ENCODE results near the gene DCUN1D2. TPM values are rescaled to one million over a fixed set of nuclear protein-coding genes. Genes with fewer than 3 reads are reported as not detected.

The DCUN1D2 gene
- total and polyA plus RNA-seq, 10 of the 15 experiments (the other 5 are each of a cell fraction or from before 2014, with no cell fraction given): 2.5 to 23.6 (median 9.3) TPM

GRCh38 chr13:113442354-113442984 lies 48.0 kb downstream of the DCUN1D2 start:
- Histone ChIP-seq H3K4me3 (no peak overlapping the region), H3K79me2 (ENCODE audit: control insufficient read depth, insufficient read depth, low read length) (no peaks in the 10 kb centered on the region), H3K36me3 (ENCODE audit: control insufficient read depth in 2 of 2, insufficient read depth in 2 of 2, low read length in 1 of 2) (no peaks in the 10 kb centered on the region), H2AFZ (ENCODE audit: control insufficient read depth, low read depth, low read length) (no peak overlapping the region), H4K20me1 (ENCODE audit: control insufficient read depth, insufficient read depth) (no peaks in the 10 kb centered on the region), H3K4me2 (ENCODE audit: control insufficient read depth, insufficient read depth) (no peak overlapping the region), H3K27ac (ENCODE audit: control insufficient read depth, insufficient read depth) (no peak overlapping the region), H3K9me3 (replicated peaks; ENCODE audit: control insufficient read depth, insufficient read depth, low read length) (no peaks in the 10 kb centered on the region; the same call in 2 of the 3 replicates), H3K9ac (ENCODE audit: control insufficient read depth, insufficient read depth, low read length) (no peak overlapping the region), H3K4me1 (ENCODE audit: control insufficient read depth, insufficient read depth, low read length) (peaks cover 9% of the 10 kb centered on the region), H3K27me3 (replicated peaks in 1 of 2; ENCODE audit: control insufficient read depth in 2 of 2, insufficient read depth in 2 of 2, low read length in 1 of 2) (no peaks in the 10 kb centered on the region)
- no TSS peak for BruUV-seq (replicated peaks)
- DNase-seq (ENCODE audit: low read depth, low spot score) (no peak), ATAC-seq (no peak), FAIRE-seq (no peak)
- POLR2A ChIA-PET: interaction anchor here (0.6 kb wide), 1 partner anchor 34 kb away, joined by 3 read pairs; no protein-coding TSS in a partner anchor
- in situ Hi-C loops (cut with MboI): no loop called here
- SMC1A ChIA-PET (ENCODE audit: uncharacterized antibody, unreplicated experiment): no interaction called here
- TF ChIP-seq SRF (IDR thresholded peaks at IDR 0.05; ENCODE audit: low read depth in 2 of 2, low read length in 2 of 2): no peak
- TF ChIP-seq CBX5 (IDR thresholded peaks at IDR 0.05; ENCODE audit: low read depth): 0 out of 2 replicates have a peak, but pooled peaks have one; percentile 65
- intact Hi-C loops (cut with micrococcal nuclease; ENCODE audit: unreplicated experiment): no loop called here
- CTCF ChIA-PET: no interaction called here
- WGBS (ENCODE audit: insufficient coverage, insufficient replicate concordance, low lambda C conversion rate, missing lambda C conversion rate): 92% methylated on average over 10 of the region's 10 CpGs
- RAD21 ChIA-PET (ENCODE audit: unreplicated experiment): no interaction called here

- POLR2A ChIA-PET: no interaction called here
- no peak overlapping the region for H3K4me3 ChIP-seq
- WGBS (ENCODE audit: insufficient coverage, insufficient replicate concordance, low lambda C conversion rate, missing lambda C conversion rate): 96% methylated on average over 29 of the region's 29 CpGs
- CTCF ChIA-PET: no interaction called here
- H3K79me2 ChIP-seq (ENCODE audit: control insufficient read depth, insufficient read depth, low read length): no peaks in the 10 kb centered on the region
- in situ Hi-C loops (cut with MboI): no loop called here
- intact Hi-C loops (cut with micrococcal nuclease; ENCODE audit: unreplicated experiment): no loop called here
- RAD21 ChIA-PET (ENCODE audit: unreplicated experiment): no interaction called here
- FAIRE-seq (no peak), DNase-seq (ENCODE audit: low read depth, low spot score) (no peak), ATAC-seq (no peak)
- SMC1A ChIA-PET (ENCODE audit: uncharacterized antibody, unreplicated experiment): no interaction called here
- no peak overlapping the region for H3K4me2 ChIP-seq (ENCODE audit: control insufficient read depth, insufficient read depth)
- H3K27ac ChIP-seq (ENCODE audit: control insufficient read depth, insufficient read depth): no peak overlapping the region
- no peaks in the 10 kb centered on the region for H3K9me3 ChIP-seq (replicated peaks; ENCODE audit: control insufficient read depth, insufficient read depth, low read length)
- H3K36me3 ChIP-seq (ENCODE audit: control insufficient read depth in 2 of 2, insufficient read depth in 2 of 2, low read length in 1 of 2): no peaks in the 10 kb centered on the region
- no peak overlapping the region for H3K9ac ChIP-seq (ENCODE audit: control insufficient read depth, insufficient read depth, low read length)
- peaks cover 9% of the 10 kb centered on the region for H3K4me1 ChIP-seq (ENCODE audit: control insufficient read depth, insufficient read depth, low read length)
- no TSS peak for BruUV-seq (replicated peaks)
- no peaks in the 10 kb centered on the region for H3K27me3 ChIP-seq (replicated peaks in 1 of 2; ENCODE audit: control insufficient read depth in 2 of 2, insufficient read depth in 2 of 2, low read length in 1 of 2)
- H4K20me1 ChIP-seq (ENCODE audit: control insufficient read depth, insufficient read depth): no peaks in the 10 kb centered on the region
- no peak overlapping the region for H2AFZ ChIP-seq (ENCODE audit: control insufficient read depth, low read depth, low read length)
- no peak for TF ChIP-seq IKZF1 (conservative IDR thresholded peaks at IDR 0.05)
- no peak for TF ChIP-seq MTA2 (IDR thresholded peaks at IDR 0.05; ENCODE audit: low read depth)
- TF ChIP-seq SUPT20H (IDR thresholded peaks at IDR 0.05; ENCODE audit: borderline replicate concordance, control insufficient read depth, low read depth, low read length): no peak
- TF ChIP-seq EED (IDR thresholded peaks at IDR 0.05; ENCODE audit: low read depth): no peak
- no peak for TF ChIP-seq ZBTB40 (IDR thresholded peaks at IDR 0.05; ENCODE audit: borderline replicate concordance)
- no peak for TF ChIP-seq CTCF (IDR thresholded peaks at IDR 0.05 in 2 of 3, conservative IDR thresholded peaks at IDR 0.05 in 1 of 3; ENCODE audit: control insufficient read depth in 2 of 3, extremely low read depth in 1 of 3, insufficient read depth in 1 of 3, low read depth in 3 of 3, low read length in 3 of 3)
Measured at GRCh38 chr13:113441661-113442060, 48.9 kb downstream of the DCUN1D2 start.
